Glomerular visceral epithelial cell (primary cell): ENCODE measurements around the gene TEX54.
"Not testable (repeated sequence)": the region's sequence is repeated elsewhere in the genome, so short reads cannot be mapped to it uniquely, and the experiment has no call there.

Experiments used
- DNase-seq: peaks from one replicate; pipeline ENCODE4 v3.0.0-alpha.2; 2016; ENCODE audit errors: extremely low spot score

TEX54 gene

GRCh38 chr11:62832336-62833234 lies at the start of gene TEX54:
Gene TEX54 (minus strand): TSS chr11:62832841.
- DNase-seq, result no peak

- DNase-seq, result no peak
Observed at GRCh38 chr11:62882431-62882749, 49.7 kb upstream of the TEX54 start.

GRCh38 chr11:62881579-62882430 lies 49.2 kb upstream of the TEX54 start:
- peak; percentile 95 for DNase-seq

GRCh38 chr11:62880803-62881578 lies 48.4 kb upstream of the TEX54 start, which contains the start of gene SLC3A2:
Gene SLC3A2 (plus strand): TSS chr11:62880896. CDS start chr11:62881024, 128 bp downstream.
- DNase-seq, result peak; percentile 85

- DNase-seq, result peak; percentile 37
Observed at GRCh38 chr11:62880231-62880802, 47.7 kb upstream of the TEX54 start.

GRCh38 chr11:62879235-62879978 lies 46.8 kb upstream of the TEX54 start:
- no peak for DNase-seq

GRCh38 chr11:62876712-62877111 lies 44.1 kb upstream of the TEX54 start:
- DNase-seq, result no peak

GRCh38 chr11:62875698-62876478 lies 43.2 kb upstream of the TEX54 start:
- no peak for DNase-seq

- DNase-seq, result no peak
Observed at GRCh38 chr11:62874851-62875250, 42.2 kb upstream of the TEX54 start.

- DNase-seq, result no peak
Observed at GRCh38 chr11:62865635-62866034, 33.0 kb upstream of the TEX54 start.

GRCh38 chr11:62863687-62864335 lies 31.2 kb upstream of the TEX54 start:
- no peak for DNase-seq

GRCh38 chr11:62861564-62862192 lies 29.0 kb upstream of the TEX54 start:
- DNase-seq, result not testable (repeated sequence)

- no peak for DNase-seq
Observed at GRCh38 chr11:62860835-62861563, 28.4 kb upstream of the TEX54 start.

GRCh38 chr11:62859281-62859703 lies 26.7 kb upstream of the TEX54 start:
- not testable (repeated sequence) for DNase-seq

GRCh38 chr11:62858201-62858600 lies 25.6 kb upstream of the TEX54 start:
- DNase-seq, result no peak

- DNase-seq, result no peak
Observed at GRCh38 chr11:62857541-62857982, 24.9 kb upstream of the TEX54 start.

- no peak for DNase-seq
Observed at GRCh38 chr11:62856333-62856895, 23.8 kb upstream of the TEX54 start.
